GM12878 (cell line): ENCODE data around the gene COL25A1. TPM values are rescaled to one million over a fixed set of nuclear protein-coding genes. Genes with fewer than 3 reads are reported as not detected.

ENCODE experiments used
- ATAC-seq: fragments of 200-7000 bp; cut with Tn5 transposase; 3 replicates; pipeline ENCODE4 v1.9.1; 2020; ENCODE audit warnings: mild to moderate bottlenecking, moderate library complexity
- BruUV-seq: library from RNA; stranded (reverse); fragments of 400-500 nt; replicated peaks from 2 replicates; lab custom pipeline; 2021; lab: Mats Ljungman, UMichigan
- CTCF ChIA-PET: fragments of 300-600 bp; sonication (Branson Sonifier 250); formaldehyde crosslinking; extraction: SDS; loops from one replicate; lab custom pipeline; 2021; ENCODE audit warnings: inconsistent platforms; lab: Yijun Ruan, JAX
- POLR2A ChIA-PET: fragments of 350-600 bp; formaldehyde crosslinking; extraction: SDS; loops from one replicate; lab custom pipeline; 2021; ENCODE audit warnings: inconsistent platforms; lab: Charles Lee
- RAD21 ChIA-PET: fragments of 300-600 bp; sonication (Branson Sonifier 250); formaldehyde crosslinking; loops from one replicate; lab custom pipeline; 2023; ENCODE audit warnings: antibody characterized with exemption; ENCODE audit not compliant: unreplicated experiment; lab: Charles Lee
- SMC1A ChIA-PET: fragments of 300-600 bp; sonication (Branson Sonifier 250); formaldehyde crosslinking; loops from one replicate; lab custom pipeline; 2023; ENCODE audit not compliant: unreplicated experiment, uncharacterized antibody; lab: Charles Lee
- DNase-seq: peaks from one replicate; pipeline ENCODE4 v3.0.0-alpha.2; 2011; ENCODE audit warnings: low read depth, low spot score
- FAIRE-seq: peaks from 3 replicates; lab custom pipeline; 2011; peaks lifted over from hg19 to GRCh38; lab: Jason Lieb, UNC
- H2AFZ ChIP-seq: 2 replicates; pipeline ENCODE4 v1.6.0; 2011; ENCODE audit warnings: low read depth, low read length, control low read depth; ENCODE audit not compliant: control insufficient read depth
- H3K27ac ChIP-seq: 2 replicates; pipeline ENCODE4 v1.5.1; 2011; ENCODE audit warnings: control low read depth; ENCODE audit not compliant: control insufficient read depth, insufficient read depth
- H3K27me3 ChIP-seq, 2 experiments: replicated peaks in 1 of 2; 2 replicates each; pipeline versions ENCODE4 v1.6.0 to v1.6.1; 2011; ENCODE audit warnings: low read length in 1 of 2; ENCODE audit not compliant: control insufficient read depth in 2 of 2, insufficient read depth in 2 of 2
- H3K36me3 ChIP-seq, 2 experiments: 2 replicates each; pipeline ENCODE4 v1.5.1; 2011; ENCODE audit warnings: low read length in 1 of 2; ENCODE audit not compliant: control insufficient read depth in 2 of 2, insufficient read depth in 2 of 2
- H3K4me1 ChIP-seq: 2 replicates; pipeline ENCODE4 v1.6.1; 2011; ENCODE audit warnings: mild to moderate bottlenecking, low read length, moderate library complexity, mixed read lengths; ENCODE audit not compliant: control insufficient read depth, insufficient read depth
- H3K4me2 ChIP-seq: 2 replicates; pipeline ENCODE4 v1.6.0; 2011; ENCODE audit warnings: control low read depth; ENCODE audit not compliant: control insufficient read depth, insufficient read depth
- H3K4me3 ChIP-seq: fragments of 200-600 bp; sonication (generic); 2 replicates; pipeline ENCODE4 v1.5.1; 2016
- H3K79me2 ChIP-seq: 2 replicates; pipeline ENCODE4 v1.6.0; 2011; ENCODE audit warnings: low read length; ENCODE audit not compliant: control insufficient read depth, insufficient read depth
- H3K9ac ChIP-seq: 2 replicates; pipeline ENCODE4 v1.8.0; 2011; ENCODE audit warnings: low read length, control low read depth, mixed read lengths; ENCODE audit not compliant: control insufficient read depth, insufficient read depth
- H3K9me3 ChIP-seq: replicated peaks from 3 replicates; pipeline ENCODE4 v1.5.1; 2011; ENCODE audit warnings: mild to moderate bottlenecking, low read length; ENCODE audit not compliant: control insufficient read depth, insufficient read depth
- H4K20me1 ChIP-seq: 2 replicates; pipeline ENCODE4 v1.6.0; 2011; ENCODE audit not compliant: control insufficient read depth, insufficient read depth
- HDGF ChIP-seq: fragments of 450-650 bp; IDR thresholded peaks from 2 replicates; pipeline ENCODE4 v1.6.1; 2016; ENCODE audit warnings: antibody characterized with exemption
- KDM1A ChIP-seq: fragments of 200-600 bp; sonication (generic); IDR thresholded peaks from 2 replicates; pipeline ENCODE4 v1.6.1; 2016; ENCODE audit warnings: borderline replicate concordance
- MEF2A ChIP-seq: IDR thresholded peaks from 2 replicates; pipeline ENCODE4 v1.6.1; 2011; ENCODE audit warnings: low read depth, mild to moderate bottlenecking, low read length, moderate library complexity; ENCODE audit not compliant: insufficient read depth
- POLR2AphosphoS2 ChIP-seq: IDR thresholded peaks from 2 replicates; pipeline ENCODE4 v1.6.1; 2011; ENCODE audit warnings: low read depth, mild to moderate bottlenecking, low read length, improper control_type of control experiment, moderate library complexity
- WGBS: methylation state at CpG from one replicate; pipeline ENCODE4 v1.1.6; 2016; ENCODE audit warnings: low lambda C conversion rate; ENCODE audit not compliant: insufficient replicate concordance, insufficient coverage; ENCODE audit errors: missing lambda C conversion rate; 5-methylcytosine and 5-hydroxymethylcytosine counted together
- in situ Hi-C: fragments of 300-500 bp; cut with MboI; formaldehyde crosslinking; loops from 9 replicates; pipeline ENCODE4 v1.14.3; 2018; ENCODE audit warnings: mixed read lengths
- intact Hi-C: fragments of 100-400 bp; cut with micrococcal nuclease; formaldehyde crosslinking; loops from one replicate; pipeline ENCODE4 v1.14.2; 2022; ENCODE audit not compliant: unreplicated experiment
- polyA plus RNA-seq, 11 experiments: library from polyadenylated mRNA; depleted of rRNA in 4 of 11; unstranded in 6 of 11; stranded (reverse) in 5 of 11; fragments of >200 nt; fragmentation: Nextera tagmentation in 4 of 11; fragmentation: Illumina TruSeq in 1 of 11; extraction: Ambion mirVana in 4 of 11; extraction: Trizol in 1 of 11; gene quantifications; 1 replicate in 1 of 11; 2 replicates in 10 of 11; pipeline versions ENCODE4 v1.2.1 to v1.2.3, GENCODE V29; 2011 to 2016; ENCODE audit warnings: inconsistent platforms in 2 of 11, missing spikeins in 2 of 11, low read depth in 1 of 11
- total RNA-seq, 4 experiments: library from RNA; depleted of rRNA in 3 of 4; stranded (reverse); fragments of >200 nt in 3 of 4; fragmentation: Illumina TruSeq in 1 of 4; extraction: Trizol in 1 of 4; gene quantifications; 2 replicates each; pipeline versions ENCODE4 v1.2.1 to v1.2.3, GENCODE V29; 2013 to 2021

COL25A1 gene
- total and polyA plus RNA-seq, 10 of the 15 experiments (the other 5 are each of a cell fraction or from before 2014, with no cell fraction given): 0.01 to 0.26 (median 0.12) TPM; not detected in 6

DNA sequence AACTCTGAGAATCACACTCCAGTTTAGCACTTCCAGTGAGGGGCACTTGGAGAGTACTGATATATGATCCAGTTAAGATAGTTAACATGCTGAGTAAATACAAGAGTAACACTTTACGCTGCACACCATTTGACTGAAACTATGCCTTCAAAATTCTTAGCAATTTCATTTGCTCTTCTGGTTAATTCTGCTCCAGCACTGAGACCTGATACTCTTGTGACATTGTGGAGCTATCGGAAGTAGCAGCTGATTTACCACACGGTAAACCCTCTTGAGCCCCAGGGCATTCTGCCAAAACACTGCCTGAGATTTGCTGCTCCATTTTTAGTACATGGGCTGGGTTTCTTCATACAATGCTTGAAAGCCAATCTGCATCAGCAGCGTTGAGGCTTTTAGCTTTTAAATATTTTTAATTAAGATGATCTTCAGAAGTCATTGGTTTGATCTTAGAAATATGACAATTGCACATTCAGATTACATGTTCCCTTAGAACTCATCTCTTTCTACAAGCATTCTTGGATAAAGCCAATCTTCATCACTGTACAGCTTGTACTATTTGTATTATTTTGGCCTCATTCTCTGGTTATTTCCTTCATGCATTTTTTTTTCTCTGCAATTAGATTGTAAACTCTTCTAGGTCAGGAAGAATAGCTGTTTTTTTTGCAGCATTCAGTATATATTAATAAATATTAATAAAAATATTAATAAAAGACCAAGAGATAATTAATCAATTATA, 471.8 kb downstream of the COL25A1 start:
- ChIA-PET CTCF (interaction anchor here (0.6 to 0.7 kb wide), 2 partner anchors 113 to 1773 kb away, joined by 3 read pairs; no protein-coding TSS in a partner anchor), POLR2A (interaction anchor here (0.6 kb wide), 1 partner anchor 531 kb away, joined by 3 read pairs; no protein-coding TSS in a partner anchor), RAD21 (no interaction called here), SMC1A (interaction anchor here (0.8 kb wide), 1 partner anchor 101 kb away, joined by 3 read pairs; no protein-coding TSS in a partner anchor)
- in situ Hi-C loops: no loop called here
- no peak overlapping the region for H3K4me2 ChIP-seq
- H3K27me3 ChIP-seq: no peaks in the 10 kb centered on the region
- intact Hi-C loops: loop anchor here (10.0 kb wide), 1 partner anchor 464 kb away; no protein-coding TSS in a partner anchor
- H2AFZ ChIP-seq: no peak overlapping the region
- no peaks in the 10 kb centered on the region for H3K36me3 ChIP-seq
- H3K9me3 ChIP-seq: no peaks in the 10 kb centered on the region
- no peak overlapping the region for H3K4me3 ChIP-seq
- TF ChIP-seq POLR2AphosphoS2: no peak
- BruUV-seq: no TSS peak
- FAIRE-seq: no peak
- H3K9ac ChIP-seq: no peak overlapping the region
- no peak overlapping the region for H3K27ac ChIP-seq
- no peaks in the 10 kb centered on the region for H3K79me2 ChIP-seq
- 10% methylated on average over 4 of the region's 4 CpGs for WGBS
- ATAC-seq: no peak
- no peaks in the 10 kb centered on the region for H3K4me1 ChIP-seq
- DNase-seq: no peak
- H4K20me1 ChIP-seq: no peaks in the 10 kb centered on the region

DNA sequence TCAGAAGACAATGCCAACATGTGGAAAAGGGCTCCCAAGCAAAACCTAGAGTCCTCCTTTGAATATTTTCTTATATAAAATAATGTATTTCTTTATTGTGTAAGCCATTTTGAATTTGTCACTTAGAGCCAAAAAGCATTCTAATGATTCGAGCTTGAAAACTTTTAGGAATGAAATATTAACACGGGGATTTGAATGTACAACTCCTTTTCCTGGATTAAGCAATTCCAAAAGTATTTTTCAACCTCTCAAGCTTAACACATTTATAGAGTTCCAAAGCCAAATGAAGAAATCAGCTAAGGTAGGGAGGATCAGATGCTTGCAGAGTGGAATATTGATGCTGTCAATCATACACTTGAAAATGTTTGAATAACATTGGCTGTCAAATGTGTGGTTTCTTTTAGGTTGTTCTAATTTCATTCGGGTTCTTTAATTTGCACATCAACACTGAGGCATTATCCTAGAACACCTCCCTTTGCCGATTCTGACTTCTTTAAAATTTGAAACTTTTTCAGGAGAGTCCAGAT, 472.4 kb downstream of the COL25A1 start:
- Histone ChIP-seq H3K27me3 (no peaks in the 10 kb centered on the region), H3K36me3 (no peaks in the 10 kb centered on the region), H3K4me1 (no peaks in the 10 kb centered on the region), H3K27ac (no peak overlapping the region), H3K4me3 (no peak overlapping the region), H2AFZ (no peak overlapping the region), H3K9ac (no peak overlapping the region), H3K4me2 (no peak overlapping the region), H4K20me1 (no peaks in the 10 kb centered on the region), H3K9me3 (no peaks in the 10 kb centered on the region), H3K79me2 (no peaks in the 10 kb centered on the region)
- ChIA-PET CTCF (interaction anchor here (0.7 to 1.0 kb wide), 2 partner anchors 575 to 1772 kb away, joined by 3 read pairs; no protein-coding TSS in a partner anchor), POLR2A (no interaction called here), SMC1A (interaction anchor here (0.8 kb wide), 2 partner anchors 12 to 100 kb away, joined by 3 read pairs; no protein-coding TSS in a partner anchor), RAD21 (no interaction called here)
- in situ Hi-C loops: no loop called here
- DNase-seq (no peak), FAIRE-seq (no peak), ATAC-seq (no peak)
- WGBS: 46% methylated on average over 4 of the region's 4 CpGs
- BruUV-seq: no TSS peak
- TF ChIP-seq KDM1A (no peak), HDGF (no peak), MEF2A (no peak)
- intact Hi-C loops: loop anchor here (10.0 kb wide), 1 partner anchor 465 kb away; no protein-coding TSS in a partner anchor
